ENCODE data around the gene TREH.

TREH gene

GRCh38 chr11:118655486-118656190 lies 23.8 kb downstream of the TREH start:
- no peak for DNase-seq (ENCODE audit: low read depth, low spot score)

GRCh38 chr11:118653684-118654390 lies 25.6 kb downstream of the TREH start:
- no peak for DNase-seq (ENCODE audit: low read depth, low spot score)
- no peak overlapping the region for H3K4me3 ChIP-seq (ENCODE audit: low read length)

More at GRCh38 chr11:118655486-118656190, 23.8 kb downstream of the TREH start:
- H3K4me3 ChIP-seq (ENCODE audit: low read length) = no peak overlapping the region

GRCh38 chr11:118652681-118653181 lies 26.7 kb downstream of the TREH start:
- DNase-seq (ENCODE audit: low read depth, low spot score) = peak; percentile 72
- no peak overlapping the region for H3K4me3 ChIP-seq (ENCODE audit: low read length)

- no peak for DNase-seq (ENCODE audit: low read depth, low spot score)
- H3K4me3 ChIP-seq (ENCODE audit: low read length) = no peak overlapping the region
Measured at GRCh38 chr11:118651820-118652219, 27.6 kb downstream of the TREH start.

GRCh38 chr11:118650366-118650765 lies 29.1 kb downstream of the TREH start:
- DNase-seq (ENCODE audit: low read depth, low spot score) = no peak
- H3K4me3 ChIP-seq (ENCODE audit: low read length) = no peak overlapping the region

- H3K4me3 ChIP-seq (ENCODE audit: low read length) = no peak overlapping the region
- DNase-seq (ENCODE audit: low read depth, low spot score) = no peak
Measured at GRCh38 chr11:118649941-118650340, 29.5 kb downstream of the TREH start.

GRCh38 chr11:118648291-118648690 lies 31.2 kb downstream of the TREH start:
- DNase-seq (ENCODE audit: low read depth, low spot score) = no peak
- H3K4me3 ChIP-seq (ENCODE audit: low read length) = no peak overlapping the region

- no peak overlapping the region for H3K4me3 ChIP-seq (ENCODE audit: low read length)
- no peak for DNase-seq (ENCODE audit: low read depth, low spot score)
Measured at GRCh38 chr11:118646393-118646792, 33.1 kb downstream of the TREH start.

- DNase-seq (ENCODE audit: low read depth, low spot score) = no peak
- no peak overlapping the region for H3K4me3 ChIP-seq (ENCODE audit: low read length)
Measured at GRCh38 chr11:118645066-118645715, 34.3 kb downstream of the TREH start.

- DNase-seq (ENCODE audit: low read depth, low spot score) = no peak
- no peak overlapping the region for H3K4me3 ChIP-seq (ENCODE audit: low read length)
Measured at GRCh38 chr11:118644496-118644895, 35.0 kb downstream of the TREH start.

GRCh38 chr11:118643995-118644345 lies 35.5 kb downstream of the TREH start:
- no peak overlapping the region for H3K4me3 ChIP-seq (ENCODE audit: low read length)
- no peak for DNase-seq (ENCODE audit: low read depth, low spot score)

- H3K4me3 ChIP-seq (ENCODE audit: low read length) = no peak overlapping the region
- DNase-seq (ENCODE audit: low read depth, low spot score) = no peak
Measured at GRCh38 chr11:118643142-118643994, 36.1 kb downstream of the TREH start.

- DNase-seq (ENCODE audit: low read depth, low spot score) = peak; percentile 68
- no peak overlapping the region for H3K4me3 ChIP-seq (ENCODE audit: low read length)
Measured at GRCh38 chr11:118641397-118642019, 37.9 kb downstream of the TREH start.

GRCh38 chr11:118640332-118641154 lies 38.9 kb downstream of the TREH start:
- H3K4me3 ChIP-seq (ENCODE audit: low read length) = no peak overlapping the region
- DNase-seq (ENCODE audit: low read depth, low spot score) = no peak

- DNase-seq (ENCODE audit: low read depth, low spot score) = no peak
Measured at GRCh38 chr11:118639899-118640298, 39.6 kb downstream of the TREH start.

GRCh38 chr11:118638726-118639125 lies 40.7 kb downstream of the TREH start:
- no peak for DNase-seq (ENCODE audit: low read depth, low spot score)
- no peak overlapping the region for H3K4me3 ChIP-seq (ENCODE audit: low read length)

More at GRCh38 chr11:118639899-118640298, 39.6 kb downstream of the TREH start:
- H3K4me3 ChIP-seq (ENCODE audit: low read length) = no peak overlapping the region

GRCh38 chr11:118636569-118637290 lies 42.7 kb downstream of the TREH start:
- H3K4me3 ChIP-seq (ENCODE audit: low read length) = no peak overlapping the region
- no peak for DNase-seq (ENCODE audit: low read depth, low spot score)

Data from Jurkat, Clone E6-1 (cell line).